ENCODE results near the gene ZFP64. TPM values are rescaled to one million over a fixed set of nuclear protein-coding genes. Genes with fewer than 3 reads are reported as not detected.

The ZFP64 gene
- total RNA-seq, 2 experiments from 2014 or later, result 10.0 to 16.7 TPM

DNA sequence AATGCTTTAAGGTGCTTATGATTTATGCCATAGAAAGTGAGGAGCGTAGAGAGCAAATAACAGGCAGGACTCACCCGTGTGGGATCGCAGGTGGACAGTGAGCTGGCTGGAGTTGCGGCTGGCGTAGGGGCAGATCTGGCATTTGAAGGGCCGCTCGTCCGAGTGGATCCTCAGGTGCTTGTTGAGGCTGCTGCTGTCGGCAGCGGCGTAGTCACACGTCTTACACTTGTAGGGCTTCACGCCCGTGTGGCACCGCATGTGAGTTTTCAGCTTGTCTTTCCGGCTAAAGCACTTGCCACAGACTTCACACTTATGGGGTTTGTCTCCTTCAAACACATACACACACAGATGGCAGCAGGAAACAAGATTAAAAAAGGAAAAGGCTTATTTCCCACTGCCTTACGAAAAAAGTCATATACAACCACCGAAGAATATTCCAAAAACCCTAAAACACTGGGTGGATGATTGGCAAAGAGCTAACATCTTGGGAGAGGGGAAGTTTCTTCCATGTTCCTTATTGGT lies 31.5 kb downstream of the ZFP64 start:
- no peak overlapping the region for H3K27ac ChIP-seq (ENCODE audit: low read depth, low read length, poor library complexity, severe bottlenecking)
- H3K4me2 ChIP-seq (ENCODE audit: low read length), result no peak overlapping the region
- intact Hi-C loops (cut with micrococcal nuclease; ENCODE audit: unreplicated experiment), result no loop called here
- POLR2A ChIA-PET, result interaction anchor here (0.6 kb wide), 1 partner anchor 1390 kb away, joined by 3 read pairs; no protein-coding TSS in a partner anchor
- no peaks in the 10 kb centered on the region for H3K9me2 ChIP-seq (ENCODE audit: insufficient read depth, low read length)
- DNase-seq (ENCODE audit: low spot score), result no peak
- CTCF ChIA-PET (ENCODE audit: unreplicated experiment), result no interaction called here
- no peak overlapping the region for H3K4me3 ChIP-seq (ENCODE audit: low read depth, low read length, poor library complexity, severe bottlenecking)
- no peaks in the 10 kb centered on the region for H3K79me2 ChIP-seq (ENCODE audit: insufficient read depth, low read depth, low read length)
- TF ChIP-seq, protein P1, sequence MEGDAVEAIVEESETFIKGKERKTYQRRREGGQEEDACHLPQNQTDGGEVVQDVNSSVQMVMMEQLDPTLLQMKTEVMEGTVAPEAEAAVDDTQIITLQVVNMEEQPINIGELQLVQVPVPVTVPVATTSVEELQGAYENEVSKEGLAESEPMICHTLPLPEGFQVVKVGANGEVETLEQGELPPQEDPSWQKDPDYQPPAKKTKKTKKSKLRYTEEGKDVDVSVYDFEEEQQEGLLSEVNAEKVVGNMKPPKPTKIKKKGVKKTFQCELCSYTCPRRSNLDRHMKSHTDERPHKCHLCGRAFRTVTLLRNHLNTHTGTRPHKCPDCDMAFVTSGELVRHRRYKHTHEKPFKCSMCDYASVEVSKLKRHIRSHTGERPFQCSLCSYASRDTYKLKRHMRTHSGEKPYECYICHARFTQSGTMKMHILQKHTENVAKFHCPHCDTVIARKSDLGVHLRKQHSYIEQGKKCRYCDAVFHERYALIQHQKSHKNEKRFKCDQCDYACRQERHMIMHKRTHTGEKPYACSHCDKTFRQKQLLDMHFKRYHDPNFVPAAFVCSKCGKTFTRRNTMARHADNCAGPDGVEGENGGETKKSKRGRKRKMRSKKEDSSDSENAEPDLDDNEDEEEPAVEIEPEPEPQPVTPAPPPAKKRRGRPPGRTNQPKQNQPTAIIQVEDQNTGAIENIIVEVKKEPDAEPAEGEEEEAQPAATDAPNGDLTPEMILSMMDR (conservative IDR thresholded peaks at IDR 0.05; ENCODE audit: low read length), result no peak
- TF ChIP-seq EZH2phosphoT487 (IDR thresholded peaks at IDR 0.05; ENCODE audit: borderline replicate concordance, low read depth, low read length), result no peak
- H2AFZ ChIP-seq (ENCODE audit: low read length), result no peak overlapping the region
- H3K9me3 ChIP-seq (ENCODE audit: low read length), result no peaks in the 10 kb centered on the region
- no peaks in the 10 kb centered on the region for H3K4me1 ChIP-seq (ENCODE audit: insufficient read depth, low read length, poor library complexity, severe bottlenecking)
- no peaks in the 10 kb centered on the region for H4K20me1 ChIP-seq (ENCODE audit: insufficient read depth, low read length)
- BruUV-seq (replicated peaks), result no TSS peak
- H3K36me3 ChIP-seq (ENCODE audit: insufficient read depth, low read length), result peaks cover 62% of the 10 kb centered on the region

GRCh38 chr20:52154575-52154974 lies 37.0 kb downstream of the ZFP64 start:
- Histone ChIP-seq H3K4me2 (ENCODE audit: low read length) (no peak overlapping the region), H3K36me3 (ENCODE audit: insufficient read depth, low read length) (peaks cover 50% of the 10 kb centered on the region), H2AFZ (ENCODE audit: low read length) (no peak overlapping the region), H3K4me1 (ENCODE audit: insufficient read depth, low read length, poor library complexity, severe bottlenecking) (no peaks in the 10 kb centered on the region), H4K20me1 (ENCODE audit: insufficient read depth, low read length) (no peaks in the 10 kb centered on the region), H3K9me3 (ENCODE audit: low read length) (no peaks in the 10 kb centered on the region), H3K27ac (ENCODE audit: low read depth, low read length, poor library complexity, severe bottlenecking) (no peak overlapping the region), H3K4me3 (ENCODE audit: low read depth, low read length, poor library complexity, severe bottlenecking) (no peak overlapping the region), H3K9me2 (ENCODE audit: insufficient read depth, low read length) (no peaks in the 10 kb centered on the region), H3K79me2 (ENCODE audit: insufficient read depth, low read depth, low read length) (no peaks in the 10 kb centered on the region)
- no TSS peak for BruUV-seq (replicated peaks)
- CTCF ChIA-PET (ENCODE audit: unreplicated experiment), result interaction anchor here (0.7 kb wide), 1 partner anchor 11 kb away, joined by 3 read pairs; no protein-coding TSS in a partner anchor
- POLR2A ChIA-PET, result no interaction called here
- no peak for TF ChIP-seq EZH2phosphoT487 (IDR thresholded peaks at IDR 0.05; ENCODE audit: borderline replicate concordance, low read depth, low read length)
- TF ChIP-seq, protein P1 (conservative IDR thresholded peaks at IDR 0.05; ENCODE audit: low read length), result no peak
- intact Hi-C loops (cut with micrococcal nuclease; ENCODE audit: unreplicated experiment), result loop anchor here (5.0 kb wide), 1 partner anchor 517 kb away; no protein-coding TSS in a partner anchor
- DNase-seq (ENCODE audit: low spot score), result no peak

GRCh38 chr20:52153896-52154295 lies 37.7 kb downstream of the ZFP64 start:
- no peak overlapping the region for H3K4me3 ChIP-seq (ENCODE audit: low read depth, low read length, poor library complexity, severe bottlenecking)
- intact Hi-C loops (cut with micrococcal nuclease; ENCODE audit: unreplicated experiment), result loop anchor here (5.0 kb wide), 1 partner anchor 517 kb away; no protein-coding TSS in a partner anchor
- ChIA-PET CTCF (ENCODE audit: unreplicated experiment) (no interaction called here), POLR2A (no interaction called here)
- BruUV-seq (replicated peaks), result no TSS peak
- H3K9me3 ChIP-seq (ENCODE audit: low read length), result no peaks in the 10 kb centered on the region
- no peak overlapping the region for H3K4me2 ChIP-seq (ENCODE audit: low read length)
- H3K27ac ChIP-seq (ENCODE audit: low read depth, low read length, poor library complexity, severe bottlenecking), result no peak overlapping the region
- H2AFZ ChIP-seq (ENCODE audit: low read length), result no peak overlapping the region
- TF ChIP-seq, protein P1 (conservative IDR thresholded peaks at IDR 0.05; ENCODE audit: low read length), result no peak
- no peak for TF ChIP-seq EZH2phosphoT487 (IDR thresholded peaks at IDR 0.05; ENCODE audit: borderline replicate concordance, low read depth, low read length)
- DNase-seq (ENCODE audit: low spot score), result no peak
- H3K4me1 ChIP-seq (ENCODE audit: insufficient read depth, low read length, poor library complexity, severe bottlenecking), result no peaks in the 10 kb centered on the region
- no peaks in the 10 kb centered on the region for H3K9me2 ChIP-seq (ENCODE audit: insufficient read depth, low read length)
- no peaks in the 10 kb centered on the region for H4K20me1 ChIP-seq (ENCODE audit: insufficient read depth, low read length)
- no peaks in the 10 kb centered on the region for H3K79me2 ChIP-seq (ENCODE audit: insufficient read depth, low read depth, low read length)
- H3K36me3 ChIP-seq (ENCODE audit: insufficient read depth, low read length), result peaks cover 43% of the 10 kb centered on the region

Measured in OCI-LY7 (cell line).